Lung microvascular endothelial cell (primary cell): Measurements from ENCODE around the gene QRSL1. TPM values are rescaled to one million over a fixed set of nuclear protein-coding genes. Genes with fewer than 3 reads are reported as not detected.
"Not testable (repeated sequence)": the region's sequence is repeated elsewhere in the genome, so short reads cannot be mapped to it uniquely, and the experiment has no call there.

Experiments
- DNase-seq, 2 donors: peaks; one replicate each; pipeline versions ENCODE4 v3.0.0 to v3.0.0-alpha.2; 2010; ENCODE audit warnings: low read depth in 2 of 2
- total RNA-seq: library from RNA; depleted of rRNA; stranded (reverse); fragments of >200 nt; gene quantifications from 2 replicates; pipeline ENCODE4 v1.2.1, GENCODE V29; 2014

QRSL1 gene
- total RNA-seq, 1 donor from 2014 or later, result 7.3 TPM

- no peak for DNase-seq
Measured at GRCh38 chr6:106623039-106623438, 6.3 kb upstream of the QRSL1 start.

GRCh38 chr6:106626485-106626884, 2.9 kb upstream of the QRSL1 start:
- no peak for DNase-seq

GRCh38 chr6:106627760-106628159, 1.6 kb upstream of the QRSL1 start:
- DNase-seq, result not testable (repeated sequence)

- peak in 1 of 2 donors; percentile 0 for DNase-seq
Measured at GRCh38 chr6:106628658-106629102, 698 bp upstream of the QRSL1 start.

GRCh38 chr6:106629859-106630163, 433 bp downstream of the QRSL1 start:
- DNase-seq, result no peak

GRCh38 chr6:106630366-106630765, 988 bp downstream of the QRSL1 start:
- no peak for DNase-seq

- DNase-seq, result peak in 1 of 2 donors; percentile 6
Measured at GRCh38 chr6:106631346-106631745, 2.0 kb downstream of the QRSL1 start.

- DNase-seq, result no peak
Measured at GRCh38 chr6:106634565-106634964, 5.2 kb downstream of the QRSL1 start.

- peak; percentile 2 to 18 for DNase-seq
Measured at GRCh38 chr6:106637051-106637716, 7.8 kb downstream of the QRSL1 start.

GRCh38 chr6:106637717-106638341, 8.5 kb downstream of the QRSL1 start:
- no peak for DNase-seq

- DNase-seq, result no peak
Measured at GRCh38 chr6:106639812-106640211, 10.4 kb downstream of the QRSL1 start.

- no peak for DNase-seq
Measured at GRCh38 chr6:106642476-106642875, 13.1 kb downstream of the QRSL1 start.

GRCh38 chr6:106643061-106643460, 13.7 kb downstream of the QRSL1 start:
- no peak for DNase-seq

- no peak for DNase-seq
Measured at GRCh38 chr6:106648651-106649308, 19.4 kb downstream of the QRSL1 start.

- no peak for DNase-seq
Measured at GRCh38 chr6:106658469-106658868, 29.1 kb downstream of the QRSL1 start.

GRCh38 chr6:106659859-106660258, 30.5 kb downstream of the QRSL1 start:
- DNase-seq, result no peak

GRCh38 chr6:106662458-106662857, 33.1 kb downstream of the QRSL1 start:
- DNase-seq, result no peak

- DNase-seq, result no peak
Measured at GRCh38 chr6:106666282-106667021, 37.1 kb downstream of the QRSL1 start.

GRCh38 chr6:106667022-106667402, 37.6 kb downstream of the QRSL1 start:
- no peak for DNase-seq

- DNase-seq, result no peak
Measured at GRCh38 chr6:106670236-106670635, 40.9 kb downstream of the QRSL1 start.

- no peak for DNase-seq
Measured at GRCh38 chr6:106671651-106672050, 42.3 kb downstream of the QRSL1 start.

- no peak for DNase-seq
Measured at GRCh38 chr6:106674541-106675229, 45.3 kb downstream of the QRSL1 start.
